Liver (tissue), 9 donors: ENCODE results near the gene IQSEC2. TPM values are rescaled to one million over a fixed set of nuclear protein-coding genes. Genes with fewer than 3 reads are reported as not detected.

Experiments
- DNase-seq: peaks from one replicate; pipeline ENCODE4 v3.0.0-alpha.2; 2017; ENCODE audit warnings: low spot score
- H3K27ac ChIP-seq, 2 donors: one replicate each; pipeline ENCODE4 v1.7.0; 2013; ENCODE audit warnings: inconsistent platforms in 2 of 2, low read length in 2 of 2, control low read depth in 1 of 2, low read depth in 1 of 2, mild to moderate bottlenecking in 1 of 2
- H3K27me3 ChIP-seq, 4 donors: one replicate each; pipeline versions ENCODE4 v1.6.1 to v1.7.0; 2013; ENCODE audit warnings: low read length in 3 of 4, inconsistent platforms in 1 of 4, mild to moderate bottlenecking in 1 of 4, moderate library complexity in 1 of 4; ENCODE audit not compliant: control insufficient read depth in 4 of 4, insufficient read depth in 4 of 4
- H3K36me3 ChIP-seq, 4 donors: one replicate each; pipeline versions ENCODE4 v1.6.1 to v1.7.0; 2013; ENCODE audit warnings: low read length in 3 of 4, mild to moderate bottlenecking in 3 of 4, low read depth in 1 of 4, moderate library complexity in 1 of 4; ENCODE audit not compliant: control insufficient read depth in 4 of 4, insufficient read depth in 3 of 4
- H3K4me1 ChIP-seq, 4 donors: one replicate each; pipeline versions ENCODE4 v1.6.1 to v1.7.0; 2013; ENCODE audit warnings: low read length in 3 of 4, mild to moderate bottlenecking in 3 of 4, moderate library complexity in 1 of 4; ENCODE audit not compliant: control insufficient read depth in 4 of 4, insufficient read depth in 4 of 4
- H3K4me3 ChIP-seq, 3 donors: one replicate each; pipeline versions ENCODE4 v1.6.1 to v1.7.0; 2013; ENCODE audit warnings: low read length in 3 of 3, control low read depth in 1 of 3, low read depth in 1 of 3, mild to moderate bottlenecking in 1 of 3
- H3K9ac ChIP-seq, 2 donors: one replicate each; pipeline ENCODE4 v1.7.0; 2013; ENCODE audit warnings: low read length in 2 of 2, mild to moderate bottlenecking in 2 of 2, moderate library complexity in 2 of 2, control low read depth in 1 of 2, low read depth in 1 of 2
- H3K9me3 ChIP-seq, 4 donors: one replicate each; pipeline versions ENCODE4 v1.6.1 to v1.7.0; 2013; ENCODE audit warnings: low read length in 3 of 4; ENCODE audit not compliant: control insufficient read depth in 4 of 4
- EGR1 ChIP-seq, 2 donors: IDR thresholded peaks; 2 replicates each; pipeline ENCODE4 v1.6.1; 2016 to 2018; ENCODE audit warnings: antibody characterized with exemption in 2 of 2, low read depth in 2 of 2
- FOXA1 ChIP-seq: IDR thresholded peaks from 2 replicates; pipeline ENCODE4 v1.6.1; 2016; ENCODE audit warnings: antibody characterized with exemption
- FOXA2 ChIP-seq: IDR thresholded peaks from 2 replicates; pipeline ENCODE4 v1.6.1; 2016; ENCODE audit warnings: antibody characterized with exemption
- HNF4A ChIP-seq, 2 donors: conservative IDR thresholded peaks; 2 replicates each; pipeline ENCODE4 v1.6.1; 2016; ENCODE audit warnings: antibody characterized with exemption in 2 of 2, mild to moderate bottlenecking in 2 of 2
- HNF4G ChIP-seq: IDR thresholded peaks from 2 replicates; pipeline ENCODE4 v1.6.1; 2016; ENCODE audit warnings: antibody characterized with exemption
- JUND ChIP-seq, 2 donors: IDR thresholded peaks; 2 replicates each; pipeline ENCODE4 v1.6.1; 2016; ENCODE audit warnings: antibody characterized with exemption in 2 of 2
- MAX ChIP-seq: IDR thresholded peaks from 2 replicates; pipeline ENCODE4 v1.6.1; 2016; ENCODE audit warnings: antibody characterized with exemption
- NR2F2 ChIP-seq: IDR thresholded peaks from 2 replicates; pipeline ENCODE4 v1.6.1; 2016; ENCODE audit warnings: antibody characterized with exemption
- RAD21 ChIP-seq, 2 donors: IDR thresholded peaks; 2 replicates each; pipeline ENCODE4 v1.6.1; 2016; ENCODE audit warnings: antibody characterized with exemption in 2 of 2, mild to moderate bottlenecking in 2 of 2
- RXRA ChIP-seq, 2 donors: IDR thresholded peaks; 2 replicates each; pipeline ENCODE4 v1.6.1; 2017 to 2018; ENCODE audit warnings: antibody characterized with exemption in 2 of 2, mild to moderate bottlenecking in 1 of 2
- SP1 ChIP-seq: IDR thresholded peaks from 2 replicates; pipeline ENCODE4 v1.6.1; 2018; ENCODE audit warnings: antibody characterized with exemption, mild to moderate bottlenecking
- TAF1 ChIP-seq: conservative IDR thresholded peaks from 2 replicates; pipeline ENCODE4 v1.6.1; 2016; ENCODE audit warnings: antibody characterized with exemption, mild to moderate bottlenecking
- YY1 ChIP-seq: IDR thresholded peaks from 2 replicates; pipeline ENCODE4 v1.6.1; 2016; ENCODE audit warnings: antibody characterized with exemption, mild to moderate bottlenecking
- ZBTB33 ChIP-seq: IDR thresholded peaks from 2 replicates; pipeline ENCODE4 v1.6.1; 2016; ENCODE audit warnings: antibody characterized with exemption
- WGBS: extraction: QIAGEN DNeasy Blood & Tissue Kit; methylation state at CpG from one replicate; pipeline ENCODE4 v1.1.7; 2013; 5-methylcytosine and 5-hydroxymethylcytosine counted together
- polyA plus RNA-seq, 2 donors: library from polyadenylated mRNA; stranded (reverse) in 1 of 2; unstranded in 1 of 2; fragments of 200-250 nt in 1 of 2; fragments of >200 nt in 1 of 2; fragmentation: Nextera tagmentation in 1 of 2; extraction: Ambion mirVana in 1 of 2; gene quantifications; one replicate each; pipeline versions ENCODE4 v1.2.1 to v1.2.3, GENCODE V29; 2013 to 2015
- total RNA-seq, 2 donors: library from RNA; depleted of rRNA; stranded (reverse); fragments of >200 nt; gene quantifications; one replicate each; pipeline ENCODE4 v1.2.3, GENCODE V29; 2014
- TF ChIP-seq, protein P1 (sequence below): fragments of 150-350 bp; IDR thresholded peaks from 2 replicates; pipeline ENCODE4 v1.5.1; 2017; ENCODE audit warnings: improper control_type of control experiment, low read depth, low read length; ENCODE audit not compliant: missing input control
- TF ChIP-seq, protein P2 (sequence below): IDR thresholded peaks from 2 replicates; pipeline ENCODE4 v1.6.1; 2016; ENCODE audit warnings: antibody characterized with exemption
- TF ChIP-seq, protein P3 (sequence below): IDR thresholded peaks from 2 replicates; pipeline ENCODE4 v1.6.1; 2016; ENCODE audit warnings: antibody characterized with exemption, mild to moderate bottlenecking
- donor health status: healthy.
- donor health status: healthy.
- donor health status: healthy.
- donor health status: healthy.
- donor health status: healthy.

The IQSEC2 gene
- total and polyA plus RNA-seq, 4 donors = 0.40 to 2.1 (median 1.4) TPM

- no peaks in the 10 kb centered on the region for H3K9me3 ChIP-seq
- 90% methylated on average over 7 of the region's 7 CpGs for WGBS
- no peak overlapping the region for H3K4me3 ChIP-seq
- H3K27me3 ChIP-seq = no peaks in the 10 kb centered on the region
- no peak overlapping the region for H3K27ac ChIP-seq
- no peak overlapping the region for H3K9ac ChIP-seq
- H3K4me1 ChIP-seq = peaks cover 0 to 7% (median 0%) of the 10 kb centered on the region in 4 donors
- no peak for DNase-seq
- H3K36me3 ChIP-seq = no peaks in the 10 kb centered on the region
- no peak for TF ChIP-seq HNF4G
- no peak for TF ChIP-seq RXRA (IDR thresholded peaks at IDR 0.05)
- TF ChIP-seq RAD21 (IDR thresholded peaks at IDR 0.05) = no peak
- TF ChIP-seq, protein P1, sequence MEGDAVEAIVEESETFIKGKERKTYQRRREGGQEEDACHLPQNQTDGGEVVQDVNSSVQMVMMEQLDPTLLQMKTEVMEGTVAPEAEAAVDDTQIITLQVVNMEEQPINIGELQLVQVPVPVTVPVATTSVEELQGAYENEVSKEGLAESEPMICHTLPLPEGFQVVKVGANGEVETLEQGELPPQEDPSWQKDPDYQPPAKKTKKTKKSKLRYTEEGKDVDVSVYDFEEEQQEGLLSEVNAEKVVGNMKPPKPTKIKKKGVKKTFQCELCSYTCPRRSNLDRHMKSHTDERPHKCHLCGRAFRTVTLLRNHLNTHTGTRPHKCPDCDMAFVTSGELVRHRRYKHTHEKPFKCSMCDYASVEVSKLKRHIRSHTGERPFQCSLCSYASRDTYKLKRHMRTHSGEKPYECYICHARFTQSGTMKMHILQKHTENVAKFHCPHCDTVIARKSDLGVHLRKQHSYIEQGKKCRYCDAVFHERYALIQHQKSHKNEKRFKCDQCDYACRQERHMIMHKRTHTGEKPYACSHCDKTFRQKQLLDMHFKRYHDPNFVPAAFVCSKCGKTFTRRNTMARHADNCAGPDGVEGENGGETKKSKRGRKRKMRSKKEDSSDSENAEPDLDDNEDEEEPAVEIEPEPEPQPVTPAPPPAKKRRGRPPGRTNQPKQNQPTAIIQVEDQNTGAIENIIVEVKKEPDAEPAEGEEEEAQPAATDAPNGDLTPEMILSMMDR = no peak
- TF ChIP-seq TAF1 = no peak
- TF ChIP-seq ZBTB33 = no peak
- no peak for TF ChIP-seq EGR1 (IDR thresholded peaks at IDR 0.05; ENCODE audit: low read depth in 2 of 2)
- TF ChIP-seq, protein P2, sequence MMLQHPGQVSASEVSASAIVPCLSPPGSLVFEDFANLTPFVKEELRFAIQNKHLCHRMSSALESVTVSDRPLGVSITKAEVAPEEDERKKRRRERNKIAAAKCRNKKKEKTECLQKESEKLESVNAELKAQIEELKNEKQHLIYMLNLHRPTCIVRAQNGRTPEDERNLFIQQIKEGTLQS = no peak
- TF ChIP-seq FOXA1 = no peak
- TF ChIP-seq NR2F2 = no peak
- TF ChIP-seq MAX = no peak
- no peak for TF ChIP-seq SP1
- no peak for TF ChIP-seq HNF4A (conservative IDR thresholded peaks at IDR 0.05)
- TF ChIP-seq, protein P3, sequence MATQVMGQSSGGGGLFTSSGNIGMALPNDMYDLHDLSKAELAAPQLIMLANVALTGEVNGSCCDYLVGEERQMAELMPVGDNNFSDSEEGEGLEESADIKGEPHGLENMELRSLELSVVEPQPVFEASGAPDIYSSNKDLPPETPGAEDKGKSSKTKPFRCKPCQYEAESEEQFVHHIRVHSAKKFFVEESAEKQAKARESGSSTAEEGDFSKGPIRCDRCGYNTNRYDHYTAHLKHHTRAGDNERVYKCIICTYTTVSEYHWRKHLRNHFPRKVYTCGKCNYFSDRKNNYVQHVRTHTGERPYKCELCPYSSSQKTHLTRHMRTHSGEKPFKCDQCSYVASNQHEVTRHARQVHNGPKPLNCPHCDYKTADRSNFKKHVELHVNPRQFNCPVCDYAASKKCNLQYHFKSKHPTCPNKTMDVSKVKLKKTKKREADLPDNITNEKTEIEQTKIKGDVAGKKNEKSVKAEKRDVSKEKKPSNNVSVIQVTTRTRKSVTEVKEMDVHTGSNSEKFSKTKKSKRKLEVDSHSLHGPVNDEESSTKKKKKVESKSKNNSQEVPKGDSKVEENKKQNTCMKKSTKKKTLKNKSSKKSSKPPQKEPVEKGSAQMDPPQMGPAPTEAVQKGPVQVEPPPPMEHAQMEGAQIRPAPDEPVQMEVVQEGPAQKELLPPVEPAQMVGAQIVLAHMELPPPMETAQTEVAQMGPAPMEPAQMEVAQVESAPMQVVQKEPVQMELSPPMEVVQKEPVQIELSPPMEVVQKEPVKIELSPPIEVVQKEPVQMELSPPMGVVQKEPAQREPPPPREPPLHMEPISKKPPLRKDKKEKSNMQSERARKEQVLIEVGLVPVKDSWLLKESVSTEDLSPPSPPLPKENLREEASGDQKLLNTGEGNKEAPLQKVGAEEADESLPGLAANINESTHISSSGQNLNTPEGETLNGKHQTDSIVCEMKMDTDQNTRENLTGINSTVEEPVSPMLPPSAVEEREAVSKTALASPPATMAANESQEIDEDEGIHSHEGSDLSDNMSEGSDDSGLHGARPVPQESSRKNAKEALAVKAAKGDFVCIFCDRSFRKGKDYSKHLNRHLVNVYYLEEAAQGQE = no peak
These were observed 9.2 kb upstream of the IQSEC2 start for GRCh38 chrX:53290441-53291041.

DNA sequence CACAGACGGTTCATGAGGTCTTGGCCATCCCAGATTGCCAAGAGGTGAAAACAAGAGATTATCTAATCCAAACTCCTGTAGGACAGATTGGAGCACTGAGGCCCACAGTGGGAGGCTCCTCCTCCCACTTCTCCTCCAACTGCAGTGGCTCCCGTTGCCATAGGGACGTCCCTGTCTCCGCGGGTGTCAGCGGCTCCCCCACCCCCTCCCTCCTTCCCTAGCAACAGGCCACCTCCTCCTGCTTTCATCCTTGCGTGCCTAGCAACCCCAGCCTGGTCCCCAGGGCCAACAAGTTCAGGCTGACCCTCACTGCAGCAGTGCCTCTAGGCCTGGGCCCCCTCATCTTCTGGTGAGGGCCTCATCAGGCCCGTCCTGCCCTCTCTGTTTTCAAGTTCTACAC is 6.8 kb upstream of the IQSEC2 start:
- peaks cover 0 to 11% (median under 1%) of the 10 kb centered on the region in 4 donors for H3K4me1 ChIP-seq
- H3K4me3 ChIP-seq = no peak overlapping the region
- no peak overlapping the region for H3K9ac ChIP-seq
- 49% methylated on average over 8 of the region's 8 CpGs for WGBS
- no peaks in the 10 kb centered on the region for H3K27me3 ChIP-seq
- no peak for DNase-seq
- peak overlapping the region in 1 of 2 donors; percentile 33 for H3K27ac ChIP-seq
- no peaks in the 10 kb centered on the region for H3K9me3 ChIP-seq
- no peaks in the 10 kb centered on the region for H3K36me3 ChIP-seq
- TF ChIP-seq, protein P1 = no peak
- TF ChIP-seq, protein P3 = no peak
- TF ChIP-seq FOXA2 (no peak), RXRA (IDR thresholded peaks at IDR 0.05) (no peak), EGR1 (IDR thresholded peaks at IDR 0.05; ENCODE audit: low read depth in 2 of 2) (no peak), FOXA1 (no peak), HNF4G (no peak), JUND (IDR thresholded peaks at IDR 0.05) (no peak), NR2F2 (no peak), MAX (no peak), RAD21 (IDR thresholded peaks at IDR 0.05) (no peak), TAF1 (no peak), YY1 (no peak), HNF4A (conservative IDR thresholded peaks at IDR 0.05) (no peak)
